Measurements from ENCODE around the gene MPRIP.

DNA sequence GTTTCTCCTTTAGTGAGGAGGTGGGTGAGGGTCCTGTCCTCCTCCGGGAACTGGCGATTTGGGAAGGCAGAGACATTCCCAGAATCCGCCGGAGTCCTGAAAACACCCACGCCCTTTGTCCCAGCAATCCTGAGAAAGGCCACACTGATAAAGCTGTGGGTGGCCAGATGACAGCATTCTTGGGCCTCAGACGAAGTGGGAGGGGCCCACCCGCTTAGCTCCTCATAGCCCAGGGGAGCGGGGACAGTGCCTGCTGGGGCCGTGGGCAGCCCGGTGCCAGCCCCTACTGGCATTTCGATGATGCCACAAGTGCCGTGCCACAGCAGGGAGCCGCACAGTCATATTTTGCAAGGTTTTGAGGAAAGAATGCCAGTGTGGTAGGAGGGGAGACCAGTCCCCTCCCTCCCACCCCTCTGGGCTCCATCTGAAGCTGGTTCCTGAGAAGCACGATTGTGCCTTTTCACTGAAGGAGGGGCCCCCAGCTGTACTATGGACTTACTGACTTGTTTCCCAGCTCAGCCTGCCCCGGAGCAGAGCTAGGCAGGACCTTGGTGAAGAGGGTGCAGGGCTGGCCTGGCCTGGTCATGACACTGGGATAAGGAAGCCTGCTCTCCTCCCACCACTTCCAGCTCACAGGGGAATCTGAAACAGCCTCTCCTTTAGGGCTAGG, 20.9 kb upstream of the MPRIP start:
- TF ChIP-seq, protein P1, sequence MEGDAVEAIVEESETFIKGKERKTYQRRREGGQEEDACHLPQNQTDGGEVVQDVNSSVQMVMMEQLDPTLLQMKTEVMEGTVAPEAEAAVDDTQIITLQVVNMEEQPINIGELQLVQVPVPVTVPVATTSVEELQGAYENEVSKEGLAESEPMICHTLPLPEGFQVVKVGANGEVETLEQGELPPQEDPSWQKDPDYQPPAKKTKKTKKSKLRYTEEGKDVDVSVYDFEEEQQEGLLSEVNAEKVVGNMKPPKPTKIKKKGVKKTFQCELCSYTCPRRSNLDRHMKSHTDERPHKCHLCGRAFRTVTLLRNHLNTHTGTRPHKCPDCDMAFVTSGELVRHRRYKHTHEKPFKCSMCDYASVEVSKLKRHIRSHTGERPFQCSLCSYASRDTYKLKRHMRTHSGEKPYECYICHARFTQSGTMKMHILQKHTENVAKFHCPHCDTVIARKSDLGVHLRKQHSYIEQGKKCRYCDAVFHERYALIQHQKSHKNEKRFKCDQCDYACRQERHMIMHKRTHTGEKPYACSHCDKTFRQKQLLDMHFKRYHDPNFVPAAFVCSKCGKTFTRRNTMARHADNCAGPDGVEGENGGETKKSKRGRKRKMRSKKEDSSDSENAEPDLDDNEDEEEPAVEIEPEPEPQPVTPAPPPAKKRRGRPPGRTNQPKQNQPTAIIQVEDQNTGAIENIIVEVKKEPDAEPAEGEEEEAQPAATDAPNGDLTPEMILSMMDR (IDR thresholded peaks at IDR 0.05 in 8 of 11, conservative IDR thresholded peaks at IDR 0.05 in 3 of 11): no peak
- TF ChIP-seq POLR2A (IDR thresholded peaks at IDR 0.05): no peak
- peak in 1 of 3 donors; percentile 23 for TF ChIP-seq POLR2AphosphoS5 (IDR thresholded peaks at IDR 0.05)
